RWPE2 (cell line): ENCODE data around the gene ETFB.

Source experiments
- ATAC-seq: fragments of 200-7000 bp; cut with Tn5 transposase; 3 replicates; pipeline ENCODE4 v1.9.1; 2021; ENCODE audit warnings: low read depth
- DNase-seq: peaks from one replicate; pipeline ENCODE4 v3.0.0-alpha.2; 2020; ENCODE audit warnings: low spot score
- H3K27ac ChIP-seq: fragments of 450-650 bp; 2 replicates; pipeline ENCODE4 v1.5.1; 2017; ENCODE audit warnings: mild to moderate bottlenecking; ENCODE audit not compliant: poor library complexity, severe bottlenecking
- H3K27me3 ChIP-seq: fragments of 250-450 bp; sonication (Bioruptor Pico); 2 replicates; pipeline ENCODE4 v1.5.1; 2021; ENCODE audit warnings: mild to moderate bottlenecking, moderate library complexity; ENCODE audit not compliant: insufficient read depth, poor library complexity, severe bottlenecking
- H3K36me3 ChIP-seq: fragments of 250-450 bp; sonication (Bioruptor Pico); 2 replicates; pipeline ENCODE4 v1.5.1; 2020; ENCODE audit warnings: low read depth, mild to moderate bottlenecking, moderate library complexity
- H3K4me1 ChIP-seq: fragments of 250-450 bp; sonication (Bioruptor Pico); 2 replicates; pipeline ENCODE4 v1.5.1; 2021; ENCODE audit warnings: mild to moderate bottlenecking, moderate library complexity; ENCODE audit not compliant: insufficient read depth, poor library complexity, severe bottlenecking
- H3K4me3 ChIP-seq: fragments of 250-450 bp; sonication (Bioruptor Pico); 2 replicates; pipeline ENCODE4 v1.5.1; 2021; ENCODE audit warnings: mild to moderate bottlenecking, moderate library complexity; ENCODE audit not compliant: severe bottlenecking
- H3K9me3 ChIP-seq: fragments of 250-450 bp; sonication (Bioruptor Pico); 2 replicates; pipeline ENCODE4 v1.5.1; 2021; ENCODE audit warnings: mild to moderate bottlenecking, moderate library complexity; ENCODE audit not compliant: severe bottlenecking
- TF ChIP-seq, protein P1 (sequence below): fragments of 450-650 bp; IDR thresholded peaks from one replicate; pipeline ENCODE4 v1.5.1; 2017; ENCODE audit warnings: mild to moderate bottlenecking, moderate library complexity; ENCODE audit not compliant: poor library complexity, severe bottlenecking

The ETFB gene

GRCh38 chr19:51296336-51297093 is 69.7 kb downstream of the ETFB start:
- H3K9me3 ChIP-seq, result no peaks in the 10 kb centered on the region
- no peak overlapping the region for H3K4me3 ChIP-seq
- DNase-seq, result no peak
- no peak overlapping the region for H3K27ac ChIP-seq
- H3K27me3 ChIP-seq, result peaks cover 13% of the 10 kb centered on the region
- H3K4me1 ChIP-seq, result no peaks in the 10 kb centered on the region
- ATAC-seq, result no peak
- TF ChIP-seq, protein P1, sequence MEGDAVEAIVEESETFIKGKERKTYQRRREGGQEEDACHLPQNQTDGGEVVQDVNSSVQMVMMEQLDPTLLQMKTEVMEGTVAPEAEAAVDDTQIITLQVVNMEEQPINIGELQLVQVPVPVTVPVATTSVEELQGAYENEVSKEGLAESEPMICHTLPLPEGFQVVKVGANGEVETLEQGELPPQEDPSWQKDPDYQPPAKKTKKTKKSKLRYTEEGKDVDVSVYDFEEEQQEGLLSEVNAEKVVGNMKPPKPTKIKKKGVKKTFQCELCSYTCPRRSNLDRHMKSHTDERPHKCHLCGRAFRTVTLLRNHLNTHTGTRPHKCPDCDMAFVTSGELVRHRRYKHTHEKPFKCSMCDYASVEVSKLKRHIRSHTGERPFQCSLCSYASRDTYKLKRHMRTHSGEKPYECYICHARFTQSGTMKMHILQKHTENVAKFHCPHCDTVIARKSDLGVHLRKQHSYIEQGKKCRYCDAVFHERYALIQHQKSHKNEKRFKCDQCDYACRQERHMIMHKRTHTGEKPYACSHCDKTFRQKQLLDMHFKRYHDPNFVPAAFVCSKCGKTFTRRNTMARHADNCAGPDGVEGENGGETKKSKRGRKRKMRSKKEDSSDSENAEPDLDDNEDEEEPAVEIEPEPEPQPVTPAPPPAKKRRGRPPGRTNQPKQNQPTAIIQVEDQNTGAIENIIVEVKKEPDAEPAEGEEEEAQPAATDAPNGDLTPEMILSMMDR, result no peak
- H3K36me3 ChIP-seq, result no peaks in the 10 kb centered on the region

- no peak overlapping the region for H3K4me3 ChIP-seq
- H3K27ac ChIP-seq, result no peak overlapping the region
- no peak for DNase-seq
These were observed 70.6 kb downstream of the ETFB start for GRCh38 chr19:51295382-51296126.

More at GRCh38 chr19:51295382-51296126, 70.6 kb downstream of the ETFB start:
- Histone ChIP-seq H3K9me3 (no peaks in the 10 kb centered on the region), H3K4me1 (no peaks in the 10 kb centered on the region), H3K36me3 (no peaks in the 10 kb centered on the region), H3K27me3 (peaks cover 13% of the 10 kb centered on the region)
- TF ChIP-seq, protein P1, result no peak
- no peak for ATAC-seq
